ENCODE data around the gene ERP44.
"Not testable (repeated sequence)": the region's sequence is repeated elsewhere in the genome, so short reads cannot be mapped to it uniquely, and the experiment has no call there.

ERP44 gene

GRCh38 chr9:100100146-100100667 lies 1.4 kb upstream of the ERP44 start:
- DNase-seq (ENCODE audit: low read depth), result no peak

- DNase-seq (ENCODE audit: low read depth), result no peak
Measured at GRCh38 chr9:100099722-100100042, 882 bp upstream of the ERP44 start.

GRCh38 chr9:100098046-100098886 lies 534 bp downstream of the ERP44 start:
- DNase-seq (ENCODE audit: low read depth), result no peak

- no peak for DNase-seq (ENCODE audit: low read depth)
Measured at GRCh38 chr9:100096378-100096916, 2.4 kb downstream of the ERP44 start.

GRCh38 chr9:100094411-100094810 lies 4.4 kb downstream of the ERP44 start:
- DNase-seq (ENCODE audit: low read depth), result not testable (repeated sequence)

- no peak for DNase-seq (ENCODE audit: low read depth)
Measured at GRCh38 chr9:100092066-100092465, 6.7 kb downstream of the ERP44 start.

- DNase-seq (ENCODE audit: low read depth), result no peak
Measured at GRCh38 chr9:100091650-100092049, 7.2 kb downstream of the ERP44 start.

- DNase-seq (ENCODE audit: low read depth), result no peak
Measured at GRCh38 chr9:100090880-100091279, 7.9 kb downstream of the ERP44 start.

- DNase-seq (ENCODE audit: low read depth), result no peak
Measured at GRCh38 chr9:100088202-100088601, 10.6 kb downstream of the ERP44 start.

- DNase-seq (ENCODE audit: low read depth), result no peak
Measured at GRCh38 chr9:100087218-100087617, 11.6 kb downstream of the ERP44 start.

- no peak for DNase-seq (ENCODE audit: low read depth)
Measured at GRCh38 chr9:100086097-100086635, 12.6 kb downstream of the ERP44 start.

GRCh38 chr9:100084734-100085133 lies 14.1 kb downstream of the ERP44 start:
- no peak for DNase-seq (ENCODE audit: low read depth)

- DNase-seq (ENCODE audit: low read depth), result no peak
Measured at GRCh38 chr9:100084128-100084453, 14.7 kb downstream of the ERP44 start.

GRCh38 chr9:100083448-100084127 lies 15.2 kb downstream of the ERP44 start:
- no peak for DNase-seq (ENCODE audit: low read depth)

GRCh38 chr9:100082782-100083181 lies 16.0 kb downstream of the ERP44 start:
- DNase-seq (ENCODE audit: low read depth), result no peak

- DNase-seq (ENCODE audit: low read depth), result not testable (repeated sequence)
Measured at GRCh38 chr9:100076256-100076655, 22.5 kb downstream of the ERP44 start.

- DNase-seq (ENCODE audit: low read depth), result no peak
Measured at GRCh38 chr9:100074989-100075388, 23.8 kb downstream of the ERP44 start.

GRCh38 chr9:100074093-100074492 lies 24.7 kb downstream of the ERP44 start:
- DNase-seq (ENCODE audit: low read depth), result no peak

GRCh38 chr9:100072805-100073204 lies 26.0 kb downstream of the ERP44 start:
- no peak for DNase-seq (ENCODE audit: low read depth)

GRCh38 chr9:100071271-100071670 lies 27.5 kb downstream of the ERP44 start:
- DNase-seq (ENCODE audit: low read depth), result no peak

GRCh38 chr9:100070104-100071041 lies 28.4 kb downstream of the ERP44 start:
- DNase-seq (ENCODE audit: low read depth), result no peak

GRCh38 chr9:100069068-100069467 lies 29.7 kb downstream of the ERP44 start:
- not testable (repeated sequence) for DNase-seq (ENCODE audit: low read depth)
